ENCODE data around the gene FAM3A. TPM values are rescaled to one million over a fixed set of nuclear protein-coding genes. Genes with fewer than 3 reads are reported as not detected.

Gene FAM3A
- total and polyA plus RNA-seq, 2 donors from 2014 or later: 39.5 to 73.4 TPM

GRCh38 chrX:154489182-154489581, 26.9 kb downstream of the FAM3A start:
- peak overlapping the region in 1 of 3 donors; percentile 66 for H3K4me3 ChIP-seq (ENCODE audit: low read length in 3 of 3)
- intact Hi-C loops (cut with DNase I): no loop called here
- no peak for DNase-seq
- H3K36me3 ChIP-seq (ENCODE audit: control insufficient read depth in 2 of 3, insufficient read depth in 3 of 3, low read length in 3 of 3): peaks cover 0 to 4% (median 3%) of the 10 kb centered on the region in 3 donors
- FAIRE-seq: no peak
- no peak overlapping the region for H3K9ac ChIP-seq (ENCODE audit: low read length in 3 of 3)
- H3K27me3 ChIP-seq (ENCODE audit: control insufficient read depth, insufficient read depth, low read length): no peaks in the 10 kb centered on the region
- TF ChIP-seq CTCF (IDR thresholded peaks at IDR 0.05; ENCODE audit: borderline replicate concordance, extremely low read depth, insufficient read depth): no peak
- peak overlapping the region in 1 of 2 donors; percentile 28 for H3K27ac ChIP-seq (ENCODE audit: low read depth in 2 of 2, low read length in 2 of 2)
- H3K9me3 ChIP-seq (ENCODE audit: control insufficient read depth in 2 of 3, insufficient read depth in 1 of 3, low read length in 3 of 3): no peaks in the 10 kb centered on the region
- peaks cover 0 to 23% (median 4%) of the 10 kb centered on the region in 3 donors for H3K4me1 ChIP-seq (ENCODE audit: control insufficient read depth in 2 of 3, insufficient read depth in 2 of 3, low read depth in 1 of 3, low read length in 3 of 3)

- H3K4me3 ChIP-seq (ENCODE audit: low read length in 3 of 3): no peak overlapping the region
- H3K36me3 ChIP-seq (ENCODE audit: control insufficient read depth in 2 of 3, insufficient read depth in 3 of 3, low read length in 3 of 3): peaks cover 0 to 4% (median 3%) of the 10 kb centered on the region in 3 donors
- H3K9me3 ChIP-seq (ENCODE audit: control insufficient read depth in 2 of 3, insufficient read depth in 1 of 3, low read length in 3 of 3): no peaks in the 10 kb centered on the region
- no peak overlapping the region for H3K9ac ChIP-seq (ENCODE audit: low read length in 3 of 3)
- H3K27me3 ChIP-seq (ENCODE audit: control insufficient read depth, insufficient read depth, low read length): no peaks in the 10 kb centered on the region
- H3K27ac ChIP-seq (ENCODE audit: low read depth in 2 of 2, low read length in 2 of 2): no peak overlapping the region
- peak in 1 of 5 donors; percentile 71 for DNase-seq
- peaks cover 0 to 23% (median 4%) of the 10 kb centered on the region in 3 donors for H3K4me1 ChIP-seq (ENCODE audit: control insufficient read depth in 2 of 3, insufficient read depth in 2 of 3, low read depth in 1 of 3, low read length in 3 of 3)
- TF ChIP-seq CTCF (IDR thresholded peaks at IDR 0.05; ENCODE audit: borderline replicate concordance, extremely low read depth, insufficient read depth): no peak
- intact Hi-C loops (cut with DNase I): no loop called here
- no peak for FAIRE-seq
Measured at GRCh38 chrX:154488336-154489075, 27.5 kb downstream of the FAM3A start.

- Histone ChIP-seq H3K27ac (ENCODE audit: low read depth in 2 of 2, low read length in 2 of 2) (no peak overlapping the region), H3K36me3 (ENCODE audit: control insufficient read depth in 2 of 3, insufficient read depth in 3 of 3, low read length in 3 of 3) (peaks cover 0 to 4% (median 3%) of the 10 kb centered on the region in 3 donors), H3K27me3 (ENCODE audit: control insufficient read depth, insufficient read depth, low read length) (no peaks in the 10 kb centered on the region), H3K9me3 (ENCODE audit: control insufficient read depth in 2 of 3, insufficient read depth in 1 of 3, low read length in 3 of 3) (no peaks in the 10 kb centered on the region), H3K9ac (ENCODE audit: low read length in 3 of 3) (no peak overlapping the region), H3K4me1 (ENCODE audit: control insufficient read depth in 2 of 3, insufficient read depth in 2 of 3, low read depth in 1 of 3, low read length in 3 of 3) (peaks cover 0 to 23% (median 4%) of the 10 kb centered on the region in 3 donors), H3K4me3 (ENCODE audit: low read length in 3 of 3) (no peak overlapping the region)
- FAIRE-seq: no peak
- TF ChIP-seq CTCF (IDR thresholded peaks at IDR 0.05; ENCODE audit: borderline replicate concordance, extremely low read depth, insufficient read depth): no peak
- DNase-seq: peak in 1 of 5 donors; percentile 74
- intact Hi-C loops (cut with DNase I): no loop called here
Measured at GRCh38 chrX:154487518-154488290, 28.3 kb downstream of the FAM3A start.

Measured in kidney (tissue), 14 donors.